HEK293T (cell line): ENCODE data around the gene RNF214.

ENCODE experiments used
- ELF4 ChIP-seq: fragments of 450-650 bp; IDR thresholded peaks from 2 replicates; pipeline ENCODE4 v1.6.1; 2017; ENCODE audit warnings: antibody characterized with exemption
- SP1 ChIP-seq: fragments of 450-650 bp; IDR thresholded peaks from 2 replicates; pipeline ENCODE4 v1.6.1; 2017
- TARDBP ChIP-seq: fragments of 450-650 bp; IDR thresholded peaks from 2 replicates; pipeline ENCODE4 v1.6.1; 2016

DNA sequence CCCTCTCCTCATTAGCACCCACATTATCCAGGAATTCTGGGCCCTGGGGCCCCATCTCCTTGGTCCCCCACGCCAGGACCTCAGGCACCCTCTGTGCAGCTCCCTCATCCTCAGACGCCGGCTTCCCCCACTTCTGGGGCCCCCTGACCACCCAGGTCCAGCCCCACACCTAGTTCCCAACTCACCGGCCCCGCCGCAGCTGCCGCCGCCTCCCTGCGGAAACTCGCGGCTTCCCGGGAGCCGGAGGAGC, 704 bp upstream of the RNF214 start, which contains the start of gene PCSK7:
- TF ChIP-seq TARDBP (no peak), ELF4 (no peak), SP1 (no peak)
